H9 (cell line): Measurements from ENCODE around the gene SCP2D1. TPM values are rescaled to one million over a fixed set of nuclear protein-coding genes. Genes with fewer than 3 reads are reported as not detected.

Experiments used
- DNase-seq: peaks from one replicate; pipeline ENCODE4 v3.0.0-alpha.2; 2017
- H2AFZ ChIP-seq: one replicate; pipeline ENCODE4 v1.6.1; 2013; ENCODE audit warnings: mild to moderate bottlenecking, low read length, control low read depth, moderate library complexity
- H2AK5ac ChIP-seq: 2 replicates; pipeline ENCODE4 v1.6.1; 2013; ENCODE audit warnings: low read length, control low read depth, mixed read lengths; ENCODE audit not compliant: insufficient read length
- H2BK120ac ChIP-seq: one replicate; pipeline ENCODE4 v1.6.1; 2013; ENCODE audit warnings: low read depth, mild to moderate bottlenecking, low read length, control low read depth, inconsistent platforms; ENCODE audit not compliant: poor library complexity, severe bottlenecking
- H2BK12ac ChIP-seq: 2 replicates; pipeline ENCODE4 v1.6.1; 2013; ENCODE audit warnings: low read length, control low read depth, mixed read lengths, low read depth; ENCODE audit not compliant: insufficient read length
- H2BK15ac ChIP-seq: 2 replicates; pipeline ENCODE4 v1.6.1; 2013; ENCODE audit warnings: low read depth, low read length, control low read depth
- H2BK20ac ChIP-seq: one replicate; pipeline ENCODE4 v1.6.1; 2013; ENCODE audit warnings: low read depth, mild to moderate bottlenecking, low read length, control low read depth, inconsistent platforms; ENCODE audit not compliant: poor library complexity, severe bottlenecking
- H2BK5ac ChIP-seq: 2 replicates; pipeline ENCODE4 v1.6.1; 2013; ENCODE audit warnings: low read length, control low read depth, mixed read lengths; ENCODE audit not compliant: insufficient read length
- H3K14ac ChIP-seq: 2 replicates; pipeline ENCODE4 v1.6.1; 2013; ENCODE audit warnings: low read length, control low read depth; ENCODE audit not compliant: insufficient read depth
- H3K18ac ChIP-seq: 2 replicates; pipeline ENCODE4 v1.6.1; 2013; ENCODE audit warnings: low read depth, mild to moderate bottlenecking, mixed read lengths, low read length, control low read depth; ENCODE audit not compliant: insufficient read length
- H3K23ac ChIP-seq: 2 replicates; pipeline ENCODE4 v1.6.1; 2013; ENCODE audit warnings: low read length, control low read depth, mixed read lengths, low read depth; ENCODE audit not compliant: insufficient read length
- H3K23me2 ChIP-seq: 2 replicates; pipeline ENCODE4 v1.6.1; 2013; ENCODE audit warnings: low read depth, mild to moderate bottlenecking, mixed read lengths, low read length, control low read depth; ENCODE audit not compliant: insufficient read length, poor library complexity, severe bottlenecking
- H3K27ac ChIP-seq: 2 replicates; pipeline ENCODE4 v1.5.1; 2013; ENCODE audit warnings: low read length, control low read depth, mixed read lengths, low read depth; ENCODE audit not compliant: insufficient read length
- H3K27me3 ChIP-seq: 2 replicates; pipeline ENCODE4 v1.6.1; 2013; ENCODE audit warnings: low read length, control low read depth, inconsistent platforms; ENCODE audit not compliant: insufficient read depth
- H3K4ac ChIP-seq: 2 replicates; pipeline ENCODE4 v1.6.1; 2013; ENCODE audit warnings: low read depth, mild to moderate bottlenecking, control low read depth, inconsistent platforms, low read length, moderate library complexity
- H3K4me1 ChIP-seq: 2 replicates; pipeline ENCODE4 v1.6.1; 2013; ENCODE audit warnings: low read length, control low read depth, inconsistent platforms; ENCODE audit not compliant: insufficient read depth
- H3K4me2 ChIP-seq: 2 replicates; pipeline ENCODE4 v1.6.1; 2013; ENCODE audit warnings: low read length, control low read depth, mixed read lengths; ENCODE audit not compliant: insufficient read length, insufficient read depth
- H3K56ac ChIP-seq: 2 replicates; pipeline ENCODE4 v1.6.1; 2013; ENCODE audit warnings: low read depth, mild to moderate bottlenecking, mixed read lengths, low read length, control low read depth; ENCODE audit not compliant: insufficient read length
- H3K79me1 ChIP-seq: 2 replicates; pipeline ENCODE4 v1.6.1; 2013; ENCODE audit warnings: low read depth, mild to moderate bottlenecking, moderate library complexity, low read length, control low read depth, inconsistent platforms; ENCODE audit not compliant: insufficient read depth, poor library complexity, severe bottlenecking
- H3K79me2 ChIP-seq: 2 replicates; pipeline ENCODE4 v1.6.1; 2013; ENCODE audit warnings: low read length, control low read depth, inconsistent platforms; ENCODE audit not compliant: insufficient read depth
- H3K9ac ChIP-seq: 2 replicates; pipeline ENCODE4 v1.6.1; 2013; ENCODE audit warnings: low read length, control low read depth, mixed read lengths; ENCODE audit not compliant: insufficient read length; ENCODE audit errors: extremely low read depth
- H3K9me3 ChIP-seq: one replicate; pipeline ENCODE4 v1.6.1; 2013; ENCODE audit warnings: low read depth, low read length, inconsistent platforms; ENCODE audit not compliant: control insufficient read depth
- H3T11ph ChIP-seq: one replicate; pipeline ENCODE4 v1.6.1; 2013; ENCODE audit warnings: mild to moderate bottlenecking, low read length, control low read depth, inconsistent platforms
- H4K20me1 ChIP-seq: one replicate; pipeline ENCODE4 v1.6.1; 2013; ENCODE audit not compliant: control insufficient read depth, insufficient read length, insufficient read depth
- H4K5ac ChIP-seq: 2 replicates; pipeline ENCODE4 v1.6.1; 2013; ENCODE audit warnings: low read depth, mild to moderate bottlenecking, mixed read lengths, low read length, control low read depth; ENCODE audit not compliant: insufficient read length
- H4K8ac ChIP-seq: replicated peaks from 2 replicates; pipeline ENCODE4 v1.6.1; 2013; ENCODE audit warnings: low read length, control low read depth, mixed read lengths, low read depth; ENCODE audit not compliant: insufficient read length
- H4K91ac ChIP-seq: 2 replicates; pipeline ENCODE4 v1.6.1; 2013; ENCODE audit warnings: low read depth, mild to moderate bottlenecking, moderate library complexity, mixed read lengths, low read length, control low read depth; ENCODE audit not compliant: insufficient read length
- H3K27ac Mint-ChIP-seq, 3 experiments: 2 replicates in 2 of 3; 3 replicates in 1 of 3; pipeline ENCODE4 v1.8.0; 2020 to 2021; ENCODE audit warnings: mixed read lengths in 3 of 3, mild to moderate bottlenecking in 1 of 3, moderate library complexity in 1 of 3
- H3K27me3 Mint-ChIP-seq: 2 replicates; pipeline ENCODE4 v1.8.0; 2021; ENCODE audit warnings: low read depth, mild to moderate bottlenecking, moderate library complexity, mixed read lengths
- H3K36me3 Mint-ChIP-seq, 3 experiments: 2 replicates in 2 of 3; 3 replicates in 1 of 3; pipeline ENCODE4 v1.8.0; 2020 to 2021; ENCODE audit warnings: low read depth in 3 of 3, mixed read lengths in 3 of 3; ENCODE audit not compliant: insufficient read depth in 1 of 3
- H3K4me1 Mint-ChIP-seq, 2 experiments: 2 replicates each; pipeline ENCODE4 v1.8.0; 2020; ENCODE audit warnings: mixed read lengths in 2 of 2
- H3K4me3 Mint-ChIP-seq, 2 experiments: 2 replicates in 1 of 2; 3 replicates in 1 of 2; pipeline ENCODE4 v1.8.0; 2020 to 2021; ENCODE audit warnings: mild to moderate bottlenecking in 2 of 2, mixed read lengths in 2 of 2, moderate library complexity in 1 of 2
- H3K9me3 Mint-ChIP-seq, 2 experiments: 2 replicates in 1 of 2; 3 replicates in 1 of 2; pipeline ENCODE4 v1.8.0; 2020; ENCODE audit warnings: mild to moderate bottlenecking in 2 of 2, mixed read lengths in 2 of 2, moderate library complexity in 1 of 2
- CTCF ChIP-seq: fragments of 200-600 bp; sonication (generic); conservative IDR thresholded peaks from 3 replicates; pipeline ENCODE4 v1.8.0; 2021; ENCODE audit warnings: antibody characterized with exemption, mild to moderate bottlenecking
- WGBS: extraction: QIAGEN DNeasy Blood & Tissue Kit; methylation state at CpG from one replicate; pipeline ENCODE4 v1.1.7; 2013; ENCODE audit warnings: missing lambda C conversion rate, low lambda C conversion rate, mixed read lengths; ENCODE audit not compliant: insufficient read length; ENCODE audit errors: extremely low coverage; 5-methylcytosine and 5-hydroxymethylcytosine counted together
- total RNA-seq: library from RNA; stranded (reverse); gene quantifications from 2 replicates; pipeline ENCODE4 v1.2.1, GENCODE V29; 2021

Gene SCP2D1
- total RNA-seq, 1 experiment from 2014 or later: not detected

- WGBS: no CpG with 5 or more reads among the region's 8 CpGs
- H3K4me1 ChIP-seq: no peaks in the 10 kb centered on the region
- no peak for DNase-seq
- H3K56ac ChIP-seq: no peak overlapping the region
- H2BK5ac ChIP-seq: no peak overlapping the region
- H3K9ac ChIP-seq: no peak overlapping the region
- H4K5ac ChIP-seq: no peak overlapping the region
- H3K79me1 ChIP-seq: no peaks in the 10 kb centered on the region
- no peak overlapping the region; the same call in 1 of the 2 replicates for H3K14ac ChIP-seq
- no peak overlapping the region for H2BK12ac ChIP-seq
- TF ChIP-seq CTCF: no peak
- H2AFZ ChIP-seq: no peak overlapping the region
- H3K4ac ChIP-seq: no peak overlapping the region
- H4K20me1 ChIP-seq: no peaks in the 10 kb centered on the region
- no peaks in the 10 kb centered on the region for H3K23me2 ChIP-seq
- H3K18ac ChIP-seq: no peak overlapping the region
- H3K4me1 Mint-ChIP-seq: no peaks in the 10 kb centered on the region; a peak in 3 of 4 replicates
- H4K91ac ChIP-seq: no peak overlapping the region
- H3K27ac ChIP-seq: no peak overlapping the region
- no peaks in the 10 kb centered on the region for H3K9me3 ChIP-seq
- no peak overlapping the region for H2BK15ac ChIP-seq
- H3K4me3 Mint-ChIP-seq: no peak overlapping the region
- no peak overlapping the region for H2AK5ac ChIP-seq
- no peaks in the 10 kb centered on the region for H3K27me3 ChIP-seq
- H3T11ph ChIP-seq: no peak overlapping the region
- H3K79me2 ChIP-seq: no peaks in the 10 kb centered on the region
- H3K27me3 Mint-ChIP-seq: peaks cover 21% of the 10 kb centered on the region
- no peak overlapping the region for H3K4me2 ChIP-seq
- no peak overlapping the region for H4K8ac ChIP-seq
- H3K9me3 Mint-ChIP-seq: no peaks in the 10 kb centered on the region; a peak in 1 of 5 replicates
- no peaks in the 10 kb centered on the region; a peak in 2 of 7 replicates for H3K36me3 Mint-ChIP-seq
- no peak overlapping the region for H2BK120ac ChIP-seq
- H3K27ac Mint-ChIP-seq: no peak overlapping the region
- H2BK20ac ChIP-seq: no peak overlapping the region
- H3K23ac ChIP-seq: no peak overlapping the region
Measured at GRCh38 chr20:18840248-18840645, 26.7 kb downstream of the SCP2D1 start.
